GM12891 (cell line): ENCODE data around the gene PHF20.

Experiments used
- POLR2A ChIP-seq: IDR thresholded peaks from 2 replicates; pipeline ENCODE4 v1.6.1; 2011; ENCODE audit warnings: low read depth, low read length, control low read depth
- POLR2AphosphoS5 ChIP-seq: IDR thresholded peaks from 2 replicates; pipeline ENCODE4 v1.6.1; 2011; ENCODE audit warnings: low read depth, low read length, control low read depth
- SPI1 ChIP-seq: IDR thresholded peaks from 2 replicates; pipeline ENCODE4 v1.6.1; 2011; ENCODE audit warnings: low read depth, low read length, control low read depth
- TAF1 ChIP-seq: IDR thresholded peaks from 2 replicates; pipeline ENCODE4 v1.6.1; 2011; ENCODE audit warnings: low read depth, low read length, control low read depth

- TF ChIP-seq POLR2A, result no peak
- no peak for TF ChIP-seq POLR2AphosphoS5
- TF ChIP-seq SPI1, result no peak
- no peak for TF ChIP-seq TAF1
Observed at GRCh38 chr20:35908007-35908406, 136.2 kb downstream of the PHF20 start.
